HEK293 (cell line): ENCODE results near the gene PLCB1.

Experiments
- CTCF ChIP-seq: fragments of 450-650 bp; formaldehyde crosslinking; IDR thresholded peaks from 2 replicates; pipeline ENCODE4 v1.5.1; 2016; ENCODE audit warnings: missing biosample characterization, missing genetic modification characterization
- ZNF133 ChIP-seq: fragments of 450-650 bp; formaldehyde crosslinking; IDR thresholded peaks from 2 replicates; pipeline ENCODE4 v1.5.1; 2016; ENCODE audit warnings: missing biosample characterization, missing genetic modification characterization
- ZSCAN4 ChIP-seq: fragments of 450-650 bp; formaldehyde crosslinking; IDR thresholded peaks from 2 replicates; pipeline ENCODE4 v1.5.1; 2017; ENCODE audit warnings: missing biosample characterization, missing genetic modification characterization

GRCh38 chr20:8749986-8750385 lies 617.9 kb downstream of the PLCB1 start:
- TF ChIP-seq ZNF133 (tag by site-specific recombination) (no peak), CTCF (tag by site-specific recombination) (no peak), ZSCAN4 (no peak)
